HG03066 (cell line): ENCODE measurements around the gene ZIC5.

Source experiments
- ATAC-seq: cut with Tn5 transposase; IDR thresholded peaks from one replicate; pipeline ENCODE4 v1.9.1; 2021; ENCODE audit warnings: low read depth; ENCODE audit not compliant: unreplicated experiment

The ZIC5 gene

GRCh38 chr13:99987154-99988019, 15.8 kb upstream of the ZIC5 start:
- no peak for ATAC-seq

DNA sequence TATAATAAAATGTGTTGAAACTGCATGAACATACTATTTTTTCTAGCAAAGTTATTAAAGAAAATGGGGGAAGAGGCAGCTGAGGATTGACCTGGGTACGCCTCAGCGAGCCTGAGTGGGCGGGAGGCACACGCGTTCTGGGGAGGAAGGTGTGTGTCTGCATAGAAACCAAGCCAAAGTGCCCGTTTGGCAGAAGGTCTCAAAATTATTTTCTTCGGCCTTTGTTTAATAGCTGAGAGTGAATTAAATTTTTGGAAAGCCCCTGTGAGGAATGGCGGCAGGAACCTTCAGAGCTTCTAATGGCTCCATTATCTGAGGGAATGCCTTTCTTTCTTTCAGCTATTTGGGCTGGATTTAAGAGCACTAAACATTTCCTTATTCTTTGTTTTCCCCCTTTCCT, 15.2 kb upstream of the ZIC5 start:
- no peak for ATAC-seq

GRCh38 chr13:99985886-99986527, 14.4 kb upstream of the ZIC5 start:
- ATAC-seq: no peak

- no peak for ATAC-seq
Observed at GRCh38 chr13:99985241-99985874, 13.8 kb upstream of the ZIC5 start.

DNA sequence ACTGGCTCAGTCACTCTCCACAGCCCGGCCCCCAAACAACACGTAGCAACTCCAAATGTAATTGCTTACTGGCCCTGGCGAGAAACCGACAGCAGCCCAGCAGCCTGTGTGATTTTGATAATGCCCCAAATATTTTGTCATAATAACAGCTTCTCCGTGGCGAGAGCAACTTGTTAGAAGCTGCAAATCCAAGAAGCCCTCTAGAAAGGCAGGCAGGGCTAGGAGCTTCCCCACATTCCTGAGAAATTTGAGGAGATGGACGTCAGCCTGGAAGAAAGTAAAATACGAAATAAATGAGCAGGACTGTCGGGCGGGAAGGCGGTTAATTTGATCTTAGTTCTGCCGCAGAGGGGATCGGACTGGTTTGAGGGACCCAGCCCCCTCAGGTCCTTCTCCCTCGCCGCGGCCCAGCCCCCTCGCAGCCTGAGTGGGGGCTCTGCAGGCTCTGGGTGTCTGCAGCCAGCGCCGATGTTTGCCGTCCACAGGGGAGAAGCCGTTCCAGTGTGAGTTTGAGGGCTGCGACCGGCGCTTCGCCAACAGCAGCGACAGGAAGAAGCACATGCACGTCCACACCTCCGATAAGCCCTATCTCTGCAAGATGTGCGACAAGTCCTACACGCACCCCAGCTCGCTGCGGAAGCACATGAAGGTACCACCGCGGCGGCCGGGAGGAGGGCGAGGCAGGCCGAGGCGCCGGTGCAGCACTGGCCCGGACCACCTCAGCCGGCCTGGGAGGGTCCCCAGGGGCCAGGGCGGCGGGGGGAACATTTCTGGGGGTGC, 13.1 kb upstream of the ZIC5 start:
- no peak for ATAC-seq

DNA sequence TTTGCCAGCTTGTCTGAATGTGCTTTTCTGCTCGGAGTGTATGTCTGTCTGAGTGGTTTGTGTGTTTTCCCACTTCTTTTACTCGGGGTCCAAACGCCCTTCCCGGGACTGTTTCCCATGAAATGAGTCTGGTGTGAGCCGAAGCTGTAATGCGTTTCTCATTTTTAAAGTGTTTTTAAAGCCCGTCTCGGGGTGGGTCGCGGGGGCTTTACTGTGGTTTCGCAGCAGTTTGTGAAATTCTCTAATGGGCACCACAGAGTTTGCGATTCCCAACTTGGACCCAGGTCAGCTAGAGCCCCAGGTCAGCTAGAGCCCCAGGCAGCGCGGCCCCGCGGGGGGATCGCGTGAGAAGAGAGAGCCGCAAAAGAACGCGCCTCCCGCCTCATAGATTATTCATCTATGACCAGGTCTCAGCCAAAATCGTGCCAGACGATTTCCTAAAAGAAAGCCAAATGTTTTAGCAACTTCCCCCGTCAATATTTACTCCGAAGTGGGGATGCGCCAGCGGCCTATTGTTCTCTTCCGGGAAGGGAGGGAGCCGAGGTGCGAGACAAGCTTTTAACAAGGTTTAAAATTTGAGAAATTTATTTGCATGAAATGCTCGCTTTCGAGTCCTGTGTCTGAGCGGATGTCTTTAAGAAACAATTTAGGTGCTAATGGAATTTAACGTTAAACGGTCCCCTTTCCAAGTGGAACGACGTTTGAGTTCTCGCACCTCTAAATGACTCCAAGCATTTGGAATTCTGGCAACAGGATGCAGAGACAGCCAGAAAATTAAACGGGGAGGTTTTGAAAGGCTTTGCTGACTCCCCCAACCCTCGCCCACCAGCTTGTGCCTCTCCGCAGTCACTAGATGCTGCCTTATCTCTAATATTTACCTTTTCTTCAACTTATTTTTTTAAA, 12.2 kb upstream of the ZIC5 start:
- no peak for ATAC-seq

- ATAC-seq: no peak
Observed at GRCh38 chr13:99982731-99983498, 11.3 kb upstream of the ZIC5 start.

- no peak for ATAC-seq
Observed at GRCh38 chr13:99982036-99982730, 10.6 kb upstream of the ZIC5 start.

- no peak for ATAC-seq
Observed at GRCh38 chr13:99981735-99982035, 10.1 kb upstream of the ZIC5 start, which contains the start of gene ZIC2. ZIC2 (plus strand) TSS chr13:99981784; CDS start chr13:99982065, 281 bp downstream.

- no peak for ATAC-seq
Observed at GRCh38 chr13:99980824-99981734, 9.5 kb upstream of the ZIC5 start.

DNA sequence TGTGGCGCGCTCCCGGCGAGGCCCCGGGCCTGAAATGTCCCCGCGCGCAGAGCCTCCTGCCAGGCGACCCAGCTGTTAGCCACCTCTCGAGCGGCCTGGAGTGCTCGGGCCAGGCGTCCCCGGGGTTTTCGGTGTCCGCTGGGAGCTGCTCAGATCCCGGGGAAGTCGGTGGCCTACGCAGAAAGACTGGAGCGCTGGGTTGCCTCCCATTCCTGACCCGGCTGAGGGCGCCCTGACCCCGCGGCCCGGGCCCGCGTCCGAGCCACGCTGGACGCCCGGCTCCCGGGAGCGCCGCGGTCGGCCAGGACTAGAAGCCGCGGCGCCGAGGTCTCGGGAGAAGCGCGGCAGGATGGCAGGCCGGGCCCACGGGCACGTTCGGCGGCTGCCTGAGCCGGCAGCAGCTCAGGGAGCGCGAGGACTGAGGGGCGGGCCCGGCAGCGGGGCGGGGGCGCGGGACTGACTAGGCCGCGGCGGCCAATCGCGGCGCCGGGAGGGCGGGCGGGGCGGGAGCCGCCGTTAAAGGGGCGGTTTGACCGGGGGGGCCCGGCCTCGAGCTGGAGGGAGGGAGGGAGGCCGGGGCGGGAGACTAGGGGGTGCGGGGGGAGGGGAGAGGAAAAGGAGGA, 8.7 kb upstream of the ZIC5 start:
- no peak for ATAC-seq

DNA sequence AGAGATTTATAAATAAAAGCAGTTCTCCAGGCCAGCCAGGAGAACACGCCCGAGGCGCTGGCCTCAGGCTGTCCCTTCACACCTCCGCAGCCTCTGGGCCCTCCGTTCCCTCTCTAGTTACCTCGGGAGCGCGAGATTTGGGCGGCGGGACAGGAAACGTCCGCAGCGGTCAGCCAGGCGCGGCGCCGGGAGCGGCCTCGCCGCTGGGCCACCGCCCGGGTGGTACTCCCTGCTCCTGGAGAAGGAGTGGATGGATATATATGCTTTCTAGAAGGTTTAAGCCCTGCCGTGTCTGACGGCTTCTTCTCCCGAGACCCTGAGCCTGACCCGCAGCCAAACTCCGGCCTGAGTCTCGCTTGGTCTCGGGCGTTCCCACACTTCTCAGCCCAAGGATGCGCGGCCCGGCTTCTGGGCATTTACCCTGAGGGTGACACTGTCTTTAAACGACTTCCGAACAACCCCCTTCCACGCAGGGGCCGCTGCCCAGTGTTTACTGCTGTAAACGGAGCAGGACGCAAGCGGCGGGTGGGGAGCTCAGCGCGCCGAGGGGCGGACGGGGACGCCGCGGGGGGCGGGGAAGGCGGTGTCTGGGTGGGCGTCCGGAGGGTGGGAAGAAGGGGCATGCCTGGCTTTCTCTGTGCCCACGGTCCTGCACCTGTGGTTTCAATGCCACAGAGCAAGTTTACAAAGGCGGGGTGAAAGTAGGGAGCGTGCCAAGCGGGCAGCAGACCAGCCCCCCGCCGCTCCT, 8.1 kb upstream of the ZIC5 start:
- no peak for ATAC-seq

DNA sequence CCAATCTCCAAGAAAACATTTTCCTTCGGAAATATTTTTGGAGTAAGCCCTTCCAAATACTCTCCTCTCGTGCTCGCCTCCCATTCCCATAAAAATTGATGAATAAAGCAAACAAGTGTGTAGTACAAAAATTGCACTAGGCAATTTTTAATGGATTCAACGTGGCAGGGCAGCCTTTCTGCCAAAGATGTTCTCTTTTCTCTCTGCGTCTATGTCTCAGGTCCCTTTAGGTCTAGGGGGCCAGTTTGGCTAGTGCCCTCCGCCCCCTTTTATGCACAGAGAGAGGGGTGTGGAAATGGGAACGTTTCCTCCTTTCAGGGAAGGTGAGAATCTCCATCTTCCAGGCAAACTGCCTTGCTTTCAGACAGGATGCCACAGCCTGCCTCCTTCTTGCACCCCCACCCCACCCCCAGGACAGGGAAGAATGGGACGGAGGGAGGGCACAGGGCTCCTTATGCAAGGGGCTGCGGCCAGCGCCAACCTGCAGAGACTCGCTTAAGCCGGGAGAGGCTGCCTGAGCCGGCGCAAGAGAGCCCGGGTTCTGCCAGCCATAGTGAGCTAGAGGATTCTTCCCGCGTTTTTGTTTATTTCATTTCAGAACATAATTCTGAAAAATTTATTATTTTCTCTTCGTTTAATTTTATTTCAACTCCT, 7.4 kb upstream of the ZIC5 start:
- no peak for ATAC-seq

GRCh38 chr13:99977912-99978798, 6.6 kb upstream of the ZIC5 start:
- ATAC-seq: no peak

- ATAC-seq: no peak
Observed at GRCh38 chr13:99977334-99977911, 5.9 kb upstream of the ZIC5 start.
